GM19193 (cell line): Measurements from ENCODE around the gene RPL7A.

Source experiments
- POLR2A ChIP-seq: IDR thresholded peaks from 4 replicates; pipeline ENCODE4 v1.6.1; 2011; ENCODE audit not compliant: insufficient read depth, insufficient read length; ENCODE audit errors: extremely low read depth

The RPL7A gene

GRCh38 chr9:133389562-133389961, 41.5 kb downstream of the RPL7A start:
- no peak for TF ChIP-seq POLR2A

DNA sequence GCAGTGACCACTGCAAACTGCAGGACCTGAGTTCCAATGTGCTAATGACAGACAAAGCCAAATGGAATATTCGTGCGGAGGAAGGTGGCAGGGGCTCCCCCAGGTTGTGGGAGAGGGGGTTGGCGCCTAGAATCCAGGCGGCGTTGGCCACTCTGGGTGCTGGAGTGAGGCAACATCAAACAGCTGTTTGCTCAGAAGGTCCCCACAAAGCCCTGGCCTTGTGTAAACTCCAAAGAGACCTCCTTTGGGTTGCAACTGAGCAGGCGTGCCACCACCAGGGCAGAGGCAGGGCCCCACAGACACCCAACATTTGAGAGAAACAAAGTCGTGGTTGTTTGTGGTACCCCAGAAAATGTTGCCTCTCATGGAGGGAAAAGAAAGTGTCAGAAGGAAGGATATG, 42.7 kb downstream of the RPL7A start:
- TF ChIP-seq POLR2A: no peak

DNA sequence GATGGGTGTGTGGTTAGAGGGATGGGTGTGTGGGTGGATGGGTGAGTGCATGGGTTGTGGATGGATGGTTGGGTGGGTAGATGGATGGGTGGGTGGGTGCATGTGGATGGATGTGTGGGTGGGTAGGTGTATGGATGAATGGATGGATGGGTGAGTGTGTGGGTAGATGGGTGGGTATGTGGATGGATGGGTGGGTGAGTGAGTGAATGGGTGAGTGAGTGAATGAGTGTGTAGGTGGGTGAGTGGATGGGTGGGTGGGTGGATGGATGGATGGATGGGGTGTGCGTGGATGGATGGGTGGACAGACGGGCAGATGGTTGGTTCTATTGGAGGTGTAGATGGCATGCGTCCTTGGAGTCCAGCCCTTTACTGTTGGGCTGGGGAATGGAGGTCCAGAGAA, 45.4 kb downstream of the RPL7A start:
- TF ChIP-seq POLR2A: no peak

GRCh38 chr9:133394687-133395271, 46.8 kb downstream of the RPL7A start:
- TF ChIP-seq POLR2A: no peak

DNA sequence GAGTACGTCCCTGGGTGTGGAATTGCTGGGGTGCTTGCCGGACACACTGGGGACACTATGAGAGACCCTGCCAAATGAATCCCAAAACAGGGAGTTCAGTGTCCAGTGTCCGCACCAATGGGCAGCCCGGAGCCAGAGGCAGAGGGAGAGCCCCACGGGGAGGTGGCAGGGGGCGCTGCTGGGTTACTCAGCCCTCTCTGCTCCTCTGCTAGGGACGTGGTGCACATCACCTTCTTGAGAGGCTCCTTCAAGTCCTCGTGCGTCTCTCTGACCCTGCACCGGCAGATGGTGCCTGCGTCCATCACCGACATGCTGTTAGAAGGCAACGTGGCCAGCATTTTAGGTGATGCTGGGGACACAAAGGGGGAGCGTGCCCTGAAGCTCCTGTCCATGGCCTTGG, 48.9 kb downstream of the RPL7A start:
- no peak for TF ChIP-seq POLR2A

GRCh38 chr9:133397370-133397769, 49.4 kb downstream of the RPL7A start:
- no peak for TF ChIP-seq POLR2A

- no peak for TF ChIP-seq POLR2A
Measured at GRCh38 chr9:133397895-133398294, 49.9 kb downstream of the RPL7A start.

- TF ChIP-seq POLR2A: no peak
Measured at GRCh38 chr9:133400292-133400691, 52.3 kb downstream of the RPL7A start.
